ENCODE results near the gene OSBPL2.

- TF ChIP-seq CTCF (IDR thresholded peaks at IDR 0.05) = peak; percentile 66 to 84 (median 69)
- TF ChIP-seq POLR2A (IDR thresholded peaks at IDR 0.05) = peak in 1 of 2 donors; percentile 10
These were observed 63.5 kb downstream of the OSBPL2 start for GRCh38 chr20:62301773-62302340.

All from vagina (tissue), 2 donors.